Measurements from ENCODE around the gene SLCO4A1. TPM values are rescaled to one million over a fixed set of nuclear protein-coding genes. Genes with fewer than 3 reads are reported as not detected.

SLCO4A1 gene
- total RNA-seq, 1 donor from 2014 or later: 13.7 TPM

DNA sequence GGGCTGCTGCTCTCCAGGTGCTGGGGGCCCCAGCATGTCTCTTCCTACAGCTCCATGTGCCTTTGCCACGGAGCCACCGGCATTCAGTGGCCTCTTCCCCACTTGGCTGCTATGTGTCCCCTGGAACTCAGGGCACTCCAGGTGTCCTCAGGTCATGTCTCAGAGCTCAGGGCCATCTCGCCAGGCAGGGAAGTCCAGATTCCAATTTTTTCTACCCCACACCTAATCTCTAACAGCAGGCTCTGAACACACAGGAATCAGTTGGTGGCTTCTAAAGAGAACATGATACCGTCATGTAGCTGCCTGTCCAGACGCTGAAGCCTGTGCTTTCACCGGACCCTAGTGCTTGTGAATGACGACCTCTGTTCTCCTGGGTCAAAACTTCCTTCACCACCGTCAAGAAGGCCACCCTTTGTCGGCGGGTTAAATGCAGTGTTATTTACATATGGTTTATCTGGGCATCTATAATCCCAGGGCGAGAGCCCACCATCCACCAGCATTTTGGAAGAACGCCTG is 4.2 kb upstream of the SLCO4A1 start:
- ATAC-seq: no peak

DNA sequence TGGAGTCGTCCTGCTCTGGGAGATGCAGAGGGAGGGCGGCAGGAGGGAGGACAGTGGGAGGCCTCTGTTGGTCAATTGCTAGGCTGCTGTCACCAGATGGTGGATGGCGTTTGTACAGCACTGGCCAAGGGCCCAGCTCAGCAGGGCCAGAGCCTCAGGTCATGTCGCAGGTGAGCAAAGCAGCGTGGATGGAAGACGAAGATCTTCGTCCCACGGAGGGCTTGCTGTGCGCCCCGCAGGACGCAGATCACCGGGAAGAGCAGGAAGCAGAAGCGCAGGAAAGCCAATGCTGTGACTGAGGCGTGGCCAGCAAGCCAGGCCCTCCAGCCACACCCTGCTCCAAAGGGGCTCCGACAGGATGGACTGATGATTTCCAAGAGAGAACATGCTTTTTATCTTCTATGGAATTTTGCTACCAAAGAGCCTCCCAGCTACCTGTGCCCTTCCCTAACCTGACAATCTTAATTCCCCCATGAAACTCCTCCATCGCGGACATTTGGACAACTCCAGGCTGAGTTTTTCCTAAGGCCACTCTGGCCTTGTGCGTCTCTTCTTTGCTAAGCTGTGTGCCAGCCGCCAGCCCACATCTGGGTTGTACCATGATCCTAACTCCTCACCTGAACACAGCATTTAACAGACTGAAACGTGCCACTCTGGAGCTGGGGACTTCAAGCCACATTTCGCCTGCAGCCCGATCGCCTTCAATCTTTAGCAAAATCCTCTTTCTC is 3.5 kb upstream of the SLCO4A1 start:
- ATAC-seq: no peak

DNA sequence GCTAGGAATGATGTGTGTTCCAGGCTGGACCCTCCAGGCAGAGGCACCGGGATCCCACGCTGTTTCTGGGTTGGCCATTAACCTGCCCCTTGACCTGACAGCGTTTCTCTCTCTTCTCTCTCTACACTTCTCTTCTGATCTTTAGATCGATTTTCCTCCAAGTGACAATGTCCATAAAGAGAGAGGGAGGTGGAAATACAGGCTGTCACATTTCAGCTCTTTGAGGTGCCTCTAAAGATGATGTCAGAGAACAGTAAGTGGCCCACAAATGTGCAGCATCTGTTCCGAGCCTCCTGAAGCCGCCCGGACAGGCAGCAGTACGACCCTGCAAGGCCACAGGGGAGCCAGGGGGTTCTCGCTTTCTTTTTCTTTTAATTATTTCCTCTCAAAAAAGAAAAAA is 2.5 kb upstream of the SLCO4A1 start:
- no peak for ATAC-seq

DNA sequence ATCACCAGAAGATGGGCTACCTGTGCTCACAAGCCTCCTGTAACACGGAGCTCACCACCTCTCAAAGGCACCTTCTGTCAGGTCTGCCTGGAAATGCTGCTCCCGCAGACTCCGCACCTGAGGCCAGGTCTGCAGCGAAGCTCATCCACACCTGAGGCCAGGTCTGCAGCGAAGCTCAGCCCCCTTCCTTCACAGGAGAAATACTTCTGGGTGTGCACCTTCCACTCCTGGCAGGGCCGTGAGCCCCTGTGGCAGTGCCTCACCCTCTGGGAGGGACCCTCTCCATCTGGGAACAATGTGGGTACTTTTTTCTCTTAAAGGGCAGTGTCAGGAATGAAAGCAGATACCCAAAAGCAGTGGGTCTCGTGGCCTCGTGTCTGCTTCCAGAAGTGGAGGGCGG is 1.4 kb upstream of the SLCO4A1 start:
- ATAC-seq: no peak

DNA sequence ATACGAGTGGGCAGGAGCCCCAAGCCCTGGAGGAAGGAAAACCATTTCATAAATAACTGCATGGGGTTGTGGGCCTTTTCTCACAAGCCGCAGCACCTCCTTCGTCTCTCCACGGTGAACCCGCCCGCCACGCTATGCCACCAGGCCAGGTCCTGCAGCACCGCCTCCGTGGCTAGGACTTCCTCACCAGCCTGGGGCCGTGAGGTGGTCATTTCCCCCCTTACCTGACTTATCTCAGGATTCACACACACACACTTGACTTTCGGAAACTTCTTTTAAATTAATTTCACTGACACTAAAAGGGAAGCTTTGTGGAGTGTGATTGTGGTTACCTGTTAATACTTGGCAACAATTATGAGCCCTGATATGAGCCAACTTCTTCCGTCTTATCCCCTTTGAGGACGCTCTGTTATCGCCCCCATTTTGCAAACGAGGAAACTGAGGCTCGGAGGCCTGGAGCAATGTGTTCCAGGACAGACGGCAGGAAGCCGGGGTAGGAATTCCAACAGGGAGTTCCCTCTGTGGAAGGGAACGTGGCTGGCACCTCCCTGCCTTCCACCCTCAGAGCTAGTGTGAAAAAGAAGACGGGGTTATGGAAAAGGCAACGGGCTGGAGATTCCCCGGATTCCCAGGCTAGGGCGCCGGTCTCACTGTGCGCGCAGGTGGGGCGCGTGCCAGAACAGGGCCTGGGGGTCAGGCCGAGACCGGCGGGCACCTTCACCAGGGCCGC is 817 bp upstream of the SLCO4A1 start:
- no peak for ATAC-seq

DNA sequence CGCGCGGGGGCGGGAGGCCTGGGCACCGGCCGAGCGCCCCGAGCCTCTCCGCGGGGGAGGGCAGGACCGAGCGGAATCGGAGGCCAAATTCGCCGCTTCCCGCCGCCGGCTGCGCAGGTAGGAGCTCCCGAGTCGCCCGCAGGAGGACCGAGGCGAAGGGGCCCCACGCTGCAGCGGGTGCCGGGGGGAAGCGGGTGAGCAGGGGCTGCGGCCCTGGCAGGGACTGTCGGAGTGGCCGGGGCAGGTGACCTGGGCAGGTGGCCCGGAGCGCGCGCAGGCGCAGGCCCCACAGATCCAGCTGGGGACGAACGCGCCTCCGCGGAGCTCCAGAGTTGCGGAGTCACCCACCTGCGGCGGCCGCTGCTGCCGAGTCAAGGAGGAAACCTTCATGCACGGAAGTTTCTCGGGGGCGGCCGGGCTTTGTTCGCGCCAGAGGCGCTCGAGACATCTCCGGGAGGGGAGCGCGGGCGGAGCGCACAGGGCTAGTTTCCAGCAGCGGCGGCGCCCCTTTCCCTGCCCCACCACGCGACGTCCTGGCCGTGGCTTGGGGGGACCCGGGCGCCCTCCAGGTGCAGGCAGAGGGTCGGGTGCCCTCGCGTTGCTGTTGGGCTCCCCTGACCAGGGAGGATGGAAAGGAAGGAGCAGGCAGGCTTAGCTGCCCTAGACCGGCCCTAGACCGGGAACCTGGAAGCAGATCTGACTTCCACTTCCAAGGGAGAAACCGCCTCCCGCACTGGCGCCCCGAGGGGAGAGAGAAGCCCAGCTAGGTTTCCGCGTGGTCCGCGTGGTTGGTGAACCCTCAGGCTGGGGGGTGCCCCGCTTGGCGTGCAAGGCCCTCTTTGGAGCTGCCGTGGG is 590 bp downstream of the SLCO4A1 start:
- peak; percentile 1 for ATAC-seq

DNA sequence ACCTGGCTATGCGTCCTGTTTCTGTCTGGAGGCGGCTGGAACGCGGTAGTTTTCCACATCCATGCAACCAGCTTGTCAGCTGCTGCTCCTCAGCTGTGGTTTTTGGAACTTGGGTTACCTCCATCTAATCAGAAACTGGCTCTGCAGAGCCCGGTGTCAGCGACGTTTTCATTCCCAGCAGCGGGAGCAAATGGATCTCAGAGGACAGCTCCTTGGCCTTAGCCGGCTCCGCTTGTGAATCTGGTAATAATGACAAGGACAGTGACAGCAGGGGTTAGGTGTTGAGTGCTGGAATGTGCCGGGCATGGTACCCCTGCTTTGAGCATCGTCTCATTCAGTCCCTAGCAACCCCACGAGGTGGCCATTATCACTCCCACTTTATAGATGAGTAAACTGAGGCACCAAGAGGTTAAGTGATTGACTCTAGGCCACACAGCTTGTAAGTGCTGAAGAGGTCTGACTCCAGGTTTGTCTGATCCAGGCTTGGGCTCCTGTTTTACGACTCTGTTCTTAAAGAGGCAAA is 1.3 kb downstream of the SLCO4A1 start:
- no peak for ATAC-seq

DNA sequence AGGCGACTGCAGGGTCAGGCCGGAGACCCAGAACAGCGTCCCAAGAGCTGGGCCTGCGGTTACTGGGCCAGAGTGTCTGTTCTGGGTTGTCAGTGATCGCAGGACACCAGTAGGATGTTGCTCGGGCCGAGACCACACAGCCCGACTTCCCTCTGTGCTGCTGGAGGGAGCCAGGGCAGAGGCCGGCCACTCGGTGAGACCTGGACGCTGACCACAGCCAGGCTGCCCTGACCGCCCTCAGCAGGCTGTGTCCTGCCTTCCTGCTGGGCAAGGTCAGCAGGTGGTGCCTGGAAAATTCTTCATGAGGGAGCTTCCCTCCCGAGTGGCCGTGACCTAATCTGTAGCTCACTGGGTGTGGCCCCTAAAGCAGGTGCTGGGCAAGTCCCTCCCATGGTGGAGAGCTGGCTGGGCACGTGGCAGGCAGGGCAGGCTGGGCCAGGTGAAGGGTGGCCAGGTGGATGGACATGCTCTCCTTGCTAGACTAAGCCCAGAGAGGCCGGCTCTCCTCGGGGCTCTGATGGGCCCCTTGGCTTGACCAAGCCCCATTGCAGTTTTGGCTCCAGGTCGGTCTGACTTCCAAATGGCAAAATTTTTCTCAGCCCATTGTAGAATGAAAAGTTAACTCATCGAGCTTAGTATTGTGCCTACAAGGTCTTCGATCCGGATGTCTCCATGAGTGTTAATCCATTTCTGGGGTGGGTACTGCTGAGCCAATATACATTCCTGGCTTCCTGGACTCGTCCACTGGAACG is 1.9 kb downstream of the SLCO4A1 start:
- peak; percentile 58 for ATAC-seq

DNA sequence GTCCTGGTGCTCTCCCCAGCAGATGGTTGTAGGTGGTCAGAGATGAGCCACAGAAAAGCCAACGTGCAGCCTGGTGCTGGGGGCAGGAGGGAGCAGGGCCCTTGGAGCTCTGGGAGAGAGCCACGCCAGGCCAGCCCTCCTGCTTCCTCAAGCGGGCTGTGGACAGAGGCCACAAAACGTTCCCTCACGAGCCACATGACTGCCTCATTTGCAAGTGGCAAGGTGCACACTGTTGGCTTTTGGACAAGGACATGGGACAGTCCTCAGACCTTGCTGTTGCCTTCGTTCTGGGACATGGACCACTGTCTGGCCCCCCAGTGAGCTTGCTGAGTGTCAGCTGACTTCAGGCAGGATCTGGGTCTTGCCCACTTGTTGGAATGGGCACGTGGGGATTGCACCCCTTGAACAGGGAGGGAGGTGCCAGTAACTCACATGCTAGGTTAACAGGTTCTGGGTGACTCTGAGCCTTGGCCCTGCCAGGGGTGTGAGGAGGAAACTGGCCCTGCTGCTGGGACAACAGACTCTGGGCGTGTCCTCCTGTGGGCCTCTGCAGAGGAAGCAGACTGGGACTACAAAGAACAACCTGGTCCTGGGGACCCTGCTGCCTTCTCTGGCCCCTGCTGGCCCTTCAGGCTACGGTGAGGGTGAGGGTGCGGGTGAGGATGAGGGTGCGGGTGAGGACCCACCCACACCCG is 2.6 kb downstream of the SLCO4A1 start:
- peak; percentile 62 for ATAC-seq

DNA sequence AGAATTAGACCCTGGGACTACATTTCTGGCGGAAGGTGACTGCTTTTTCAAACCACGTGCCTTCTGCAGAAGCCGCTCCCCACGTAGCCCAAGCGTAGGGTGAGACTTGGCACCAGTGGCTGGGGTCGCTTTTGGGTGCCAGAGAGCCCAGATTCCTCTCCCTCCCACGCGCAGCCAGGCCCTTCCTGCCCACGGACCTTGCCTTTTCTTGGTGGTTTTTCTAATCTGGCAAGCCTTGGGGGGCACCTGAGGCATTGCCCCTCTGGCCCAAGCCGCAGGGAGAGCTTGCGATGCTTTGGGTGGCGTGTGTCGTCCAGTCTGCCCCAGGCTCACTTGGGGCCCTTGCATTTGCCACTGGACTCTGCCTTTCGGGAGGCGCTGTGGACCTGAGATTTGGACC is 3.3 kb downstream of the SLCO4A1 start:
- no peak for ATAC-seq

DNA sequence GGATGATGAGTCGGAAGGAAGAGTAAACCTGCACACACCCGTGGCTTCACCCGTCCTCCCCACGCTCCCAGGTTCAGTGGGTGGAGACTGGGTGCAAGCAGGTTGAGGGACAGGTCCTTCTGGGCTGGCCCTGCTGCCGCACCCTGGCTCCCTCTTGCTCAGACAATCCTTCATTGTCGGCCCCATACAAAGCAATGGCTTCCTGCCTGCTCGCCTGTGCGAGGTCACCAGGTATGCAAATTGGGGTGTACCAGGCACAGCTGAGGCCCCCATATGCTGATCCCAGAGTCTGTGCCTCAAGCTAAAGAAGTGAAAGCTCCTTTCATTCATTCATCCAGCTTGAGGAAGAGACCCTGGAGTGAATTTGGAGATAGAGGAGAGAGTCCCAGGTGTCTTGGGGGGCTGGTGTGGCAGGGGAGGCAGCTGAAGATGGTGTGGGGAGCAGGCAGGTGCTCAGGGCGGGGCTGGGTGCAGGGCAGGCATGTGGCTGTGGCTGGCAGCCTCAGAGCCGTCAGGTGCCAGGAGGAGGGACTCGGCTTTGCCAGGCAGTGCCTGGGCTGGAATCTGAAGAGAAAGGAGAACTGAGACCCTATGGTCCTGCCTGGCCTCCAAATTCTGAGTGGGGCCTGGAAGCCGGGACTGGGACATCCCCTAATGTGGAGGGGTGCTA is 4.7 kb downstream of the SLCO4A1 start:
- peak; percentile 64 for ATAC-seq

DNA sequence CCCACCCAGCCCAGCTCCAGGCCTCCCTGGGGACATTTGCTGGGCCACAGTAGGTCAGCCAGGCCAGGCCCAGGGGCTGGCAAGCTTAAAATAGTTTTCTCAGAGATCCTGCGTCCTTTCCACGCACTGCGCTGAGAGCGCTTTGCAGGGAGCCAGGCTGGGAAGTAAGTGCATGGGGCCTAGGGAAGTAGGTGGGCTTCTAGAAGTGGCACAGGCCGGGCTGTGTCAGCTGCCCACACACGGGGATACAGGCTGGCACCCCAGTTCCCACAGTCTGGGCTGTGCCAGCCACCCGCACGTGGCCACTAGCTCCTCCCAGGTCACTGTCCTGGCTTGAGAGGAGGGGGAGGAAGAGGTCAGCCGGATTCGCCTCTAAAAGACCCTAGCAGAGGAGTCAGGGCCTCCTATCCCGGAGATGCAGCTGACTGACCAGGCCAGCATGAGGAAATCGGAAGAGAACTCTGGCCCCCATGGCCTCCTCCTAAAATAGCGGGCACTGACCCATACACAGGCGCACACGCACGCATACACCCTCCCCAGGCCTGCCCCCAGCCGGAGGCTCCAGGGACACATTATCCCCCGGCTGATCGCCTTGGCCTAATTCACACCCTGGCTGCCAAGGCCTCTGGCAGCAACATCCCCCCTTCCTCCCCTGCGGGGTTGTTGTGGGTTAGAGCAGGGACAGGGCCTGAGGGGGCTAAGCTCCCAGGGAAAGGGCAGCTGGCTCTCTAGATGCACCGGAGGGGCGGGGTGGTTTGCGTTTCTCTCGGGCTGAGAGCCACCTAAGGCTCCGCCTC is 5.4 kb downstream of the SLCO4A1 start:
- no peak for ATAC-seq

DNA sequence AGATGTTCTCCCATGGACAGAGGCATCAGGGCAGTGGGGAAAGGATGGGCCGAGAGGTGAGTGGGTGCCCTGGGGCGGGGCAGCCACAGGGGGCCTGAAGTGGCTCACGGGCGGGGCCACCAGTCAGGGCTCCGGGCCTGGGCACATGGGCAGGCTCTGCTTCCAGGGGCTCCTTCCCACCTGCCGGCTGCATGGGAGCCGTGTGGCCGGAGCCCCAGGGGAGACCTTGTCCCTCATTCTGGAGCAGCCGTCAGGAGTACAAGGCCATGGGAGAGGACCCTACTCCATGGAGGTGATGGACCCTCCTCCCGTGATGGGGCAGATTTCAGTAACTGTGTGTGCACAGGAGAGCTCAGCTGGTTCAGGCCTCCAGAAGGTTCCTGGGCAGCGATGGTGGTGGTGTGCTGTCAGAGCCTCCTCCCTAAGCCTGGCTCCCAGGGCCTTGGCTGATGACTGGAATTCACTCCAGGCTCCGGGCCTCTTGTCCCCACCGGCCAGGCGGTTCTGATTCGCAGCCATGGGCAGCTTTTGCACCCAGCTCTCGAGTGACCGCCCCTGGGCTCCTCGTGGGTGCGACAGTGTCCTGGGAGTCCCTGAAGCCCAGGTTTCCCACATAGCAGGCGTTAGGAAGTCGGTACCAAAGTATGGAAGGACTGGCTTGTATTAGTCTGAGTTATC is 6.2 kb downstream of the SLCO4A1 start:
- no peak for ATAC-seq

DNA sequence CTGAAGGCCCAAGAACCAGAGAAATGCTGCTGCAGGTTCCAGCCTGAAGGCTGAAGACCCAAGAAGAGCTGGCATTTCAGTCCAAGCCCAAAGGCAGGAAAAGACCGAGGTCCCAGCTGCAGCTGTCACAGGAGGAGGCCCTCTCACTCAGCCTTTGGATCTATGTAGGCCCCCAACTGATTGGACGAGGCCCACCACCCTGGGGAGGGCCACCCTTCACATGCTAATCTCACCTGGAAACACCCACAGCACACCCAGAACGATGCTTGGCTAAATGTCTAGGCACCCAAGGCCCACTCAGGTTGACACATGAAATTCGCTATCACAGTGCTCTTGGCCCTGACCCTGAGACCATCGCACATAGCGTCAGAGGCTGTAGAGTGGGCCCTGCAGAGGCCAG is 6.8 kb downstream of the SLCO4A1 start:
- no peak for ATAC-seq

DNA sequence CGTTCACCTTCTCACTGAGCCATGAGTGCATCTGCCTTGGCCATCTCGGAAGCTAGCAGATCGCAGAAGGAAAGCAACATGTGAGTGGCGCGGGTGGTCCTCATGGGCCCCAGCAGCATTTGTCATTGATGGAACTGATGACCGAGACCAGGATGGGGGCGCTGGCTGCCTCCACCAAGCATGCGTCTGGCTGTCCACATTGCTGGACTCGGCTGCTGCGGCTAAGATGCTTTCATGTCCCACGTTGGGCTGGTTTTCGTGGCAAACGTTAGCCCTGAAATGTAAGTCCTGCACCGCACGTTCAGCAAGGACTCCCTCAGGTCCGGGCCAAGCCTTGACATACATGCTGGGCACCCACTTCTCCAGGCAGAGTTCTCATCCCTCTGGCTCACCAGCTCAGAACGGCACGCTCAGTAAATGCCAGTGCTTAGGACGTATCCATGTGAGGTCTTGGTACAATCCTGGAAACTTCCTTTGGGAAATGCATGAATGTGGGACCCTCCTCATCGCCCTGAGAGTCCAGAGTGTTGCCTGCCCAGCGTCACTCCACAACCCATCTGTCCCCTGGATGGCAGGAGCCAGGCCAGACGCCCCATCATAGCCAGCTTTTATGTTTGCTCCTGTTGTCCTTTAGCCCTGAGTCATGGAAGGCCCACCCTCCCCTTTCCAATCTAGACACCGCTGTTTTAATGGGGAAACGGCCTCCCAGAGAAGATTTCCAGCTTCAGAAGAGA is 8.4 kb downstream of the SLCO4A1 start:
- no peak for ATAC-seq

DNA sequence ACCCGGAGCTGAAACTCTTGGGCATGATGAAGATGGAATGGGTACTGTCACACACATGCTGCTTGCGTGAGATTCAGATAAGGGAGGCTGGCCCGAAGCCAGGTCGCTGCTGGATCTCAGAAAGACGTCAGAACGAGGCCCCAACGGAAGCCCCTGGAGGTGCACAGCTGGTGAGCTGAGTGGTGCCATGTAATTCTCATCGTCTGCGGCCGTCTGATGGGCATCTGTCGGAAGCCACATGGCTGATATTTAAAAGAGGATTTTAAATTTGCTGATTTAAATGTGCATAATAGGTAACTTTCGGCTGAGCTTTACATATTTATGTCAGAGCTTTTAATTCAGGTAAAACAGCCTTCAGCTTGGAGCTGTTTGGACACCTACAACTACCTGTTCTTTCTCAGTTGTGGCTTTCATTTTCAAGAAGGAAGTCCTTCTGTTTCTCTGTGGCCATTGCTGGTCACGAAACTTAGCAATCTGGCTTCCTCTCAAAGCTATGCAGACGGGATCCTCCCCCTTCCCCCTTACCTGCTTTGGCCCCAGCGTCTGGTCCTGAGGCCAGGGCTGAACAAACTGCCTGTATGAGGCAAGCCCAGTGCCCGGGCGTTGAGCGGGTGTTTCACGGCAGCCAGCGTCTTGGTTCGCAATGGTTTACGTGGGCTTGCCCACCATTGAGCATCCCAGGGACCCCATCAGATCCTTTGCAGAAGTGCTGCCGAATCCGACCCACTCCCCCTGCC is 9.2 kb downstream of the SLCO4A1 start:
- no peak for ATAC-seq

DNA sequence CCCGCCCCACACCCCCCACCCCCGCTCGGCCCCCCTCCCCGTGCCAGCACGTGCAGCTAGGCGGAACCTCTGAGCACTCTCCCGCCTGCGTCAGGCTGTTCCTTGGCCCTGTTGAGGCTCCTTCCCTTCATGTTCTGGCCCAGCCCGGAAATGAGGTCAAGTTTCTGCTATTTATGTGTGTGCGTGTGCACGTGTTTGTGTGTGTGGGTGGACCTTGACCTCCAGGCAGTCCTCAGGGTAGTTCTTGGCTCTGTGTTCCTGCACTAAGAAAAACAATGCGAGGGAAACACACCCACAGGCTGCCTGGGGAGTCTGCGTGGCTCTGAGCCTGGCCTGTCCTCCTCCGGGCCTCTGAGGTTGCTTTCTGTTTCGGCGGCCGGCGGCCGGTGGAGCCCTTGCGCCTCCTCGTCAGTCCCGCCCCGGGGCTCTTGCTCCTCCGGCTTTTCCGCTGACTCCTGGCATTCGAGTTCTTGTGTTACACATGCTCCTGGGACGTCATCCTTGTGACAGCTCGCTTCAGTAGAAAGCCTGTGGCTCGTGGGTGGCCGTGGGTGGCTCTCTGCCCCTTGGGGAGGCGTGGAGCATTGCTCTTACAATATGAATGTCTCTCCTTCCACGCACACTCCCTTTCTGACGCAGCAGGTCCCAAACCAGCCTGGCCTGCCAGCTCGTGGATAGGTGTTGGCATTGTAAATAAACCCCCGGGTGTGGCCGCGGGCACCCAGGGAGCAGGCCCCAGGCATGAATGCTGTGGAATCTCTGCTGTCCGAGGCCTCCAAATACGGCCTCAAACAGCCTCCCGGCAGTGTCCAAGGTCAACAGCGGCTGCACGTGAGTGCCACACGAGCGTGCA is 10.0 kb downstream of the SLCO4A1 start:
- ATAC-seq: peak; percentile 69

All from esophagus mucosa (tissue), 1 donor.